HG02970 (cell line): ENCODE data around the gene ABHD16A.

Source experiments
- ATAC-seq: cut with Tn5 transposase; IDR thresholded peaks from one replicate; pipeline ENCODE4 v1.9.1; 2021; ENCODE audit warnings: mild to moderate bottlenecking, moderate library complexity, moderate number of reproducible peaks; ENCODE audit not compliant: unreplicated experiment, low FRiP score

The ABHD16A gene

GRCh38 chr6:31733734-31734133 lies 30.6 kb upstream of the ABHD16A start:
- ATAC-seq = no peak

- no peak for ATAC-seq
Observed at GRCh38 chr6:31732029-31732428, 28.9 kb upstream of the ABHD16A start.

GRCh38 chr6:31730631-31731086 lies 27.5 kb upstream of the ABHD16A start:
- no peak for ATAC-seq

GRCh38 chr6:31729979-31730630 lies 27.0 kb upstream of the ABHD16A start:
- ATAC-seq = peak; percentile 38

- peak; percentile 42 for ATAC-seq
Observed at GRCh38 chr6:31729515-31729978, 26.4 kb upstream of the ABHD16A start.

GRCh38 chr6:31728767-31729514 lies 25.8 kb upstream of the ABHD16A start, which contains the start of gene DDAH2:
Gene DDAH2, minus strand, starts transcription at chr6:31729299. Its CDS starts 138 bp downstream, at chr6:31729161.
- ATAC-seq = no peak

- no peak for ATAC-seq
Observed at GRCh38 chr6:31727717-31728671, 24.9 kb upstream of the ABHD16A start.

GRCh38 chr6:31727034-31727716 lies 24.1 kb upstream of the ABHD16A start:
- ATAC-seq = no peak

GRCh38 chr6:31725502-31726350 lies 22.6 kb upstream of the ABHD16A start:
- no peak for ATAC-seq

GRCh38 chr6:31723980-31724691 lies 21.0 kb upstream of the ABHD16A start:
- no peak for ATAC-seq

GRCh38 chr6:31723245-31723979 lies 20.3 kb upstream of the ABHD16A start, which contains the start of gene MPIG6B:
Gene MPIG6B, plus strand, starts transcription at chr6:31723373. Its CDS starts 11 bp downstream, at chr6:31723384.
- no peak for ATAC-seq

GRCh38 chr6:31722173-31722572 lies 19.0 kb upstream of the ABHD16A start:
- ATAC-seq = no peak

- ATAC-seq = no peak
Observed at GRCh38 chr6:31721351-31722020, 18.4 kb upstream of the ABHD16A start, which contains the start of gene LY6G6C. Gene LY6G6C, minus strand, starts transcription at chr6:31721746. Its CDS starts 67 bp downstream, at chr6:31721679.

- no peak for ATAC-seq
Observed at GRCh38 chr6:31720196-31720770, 17.2 kb upstream of the ABHD16A start.

GRCh38 chr6:31719001-31719400 lies 15.9 kb upstream of the ABHD16A start:
- no peak for ATAC-seq

- ATAC-seq = no peak
Observed at GRCh38 chr6:31718265-31718664, 15.1 kb upstream of the ABHD16A start.
